GM12878 (cell line): ENCODE data around the gene RPL7A. TPM values are rescaled to one million over a fixed set of nuclear protein-coding genes. Genes with fewer than 3 reads are reported as not detected.

ENCODE experiments used
- ATAC-seq: fragments of 200-7000 bp; cut with Tn5 transposase; 3 replicates; pipeline ENCODE4 v1.9.1; 2020; ENCODE audit warnings: mild to moderate bottlenecking, moderate library complexity
- BruUV-seq: library from RNA; stranded (reverse); fragments of 400-500 nt; replicated peaks from 2 replicates; lab custom pipeline; 2021; lab: Mats Ljungman, UMichigan
- CTCF ChIA-PET: fragments of 300-600 bp; sonication (Branson Sonifier 250); formaldehyde crosslinking; extraction: SDS; loops from one replicate; lab custom pipeline; 2021; ENCODE audit warnings: inconsistent platforms; lab: Yijun Ruan, JAX
- POLR2A ChIA-PET: fragments of 350-600 bp; formaldehyde crosslinking; extraction: SDS; loops from one replicate; lab custom pipeline; 2021; ENCODE audit warnings: inconsistent platforms; lab: Charles Lee
- RAD21 ChIA-PET: fragments of 300-600 bp; sonication (Branson Sonifier 250); formaldehyde crosslinking; loops from one replicate; lab custom pipeline; 2023; ENCODE audit warnings: antibody characterized with exemption; ENCODE audit not compliant: unreplicated experiment; lab: Charles Lee
- SMC1A ChIA-PET: fragments of 300-600 bp; sonication (Branson Sonifier 250); formaldehyde crosslinking; loops from one replicate; lab custom pipeline; 2023; ENCODE audit not compliant: unreplicated experiment, uncharacterized antibody; lab: Charles Lee
- DNase-seq: peaks from one replicate; pipeline ENCODE4 v3.0.0-alpha.2; 2011; ENCODE audit warnings: low read depth, low spot score
- FAIRE-seq: peaks from 3 replicates; lab custom pipeline; 2011; peaks lifted over from hg19 to GRCh38; lab: Jason Lieb, UNC
- H2AFZ ChIP-seq: 2 replicates; pipeline ENCODE4 v1.6.0; 2011; ENCODE audit warnings: low read depth, low read length, control low read depth; ENCODE audit not compliant: control insufficient read depth
- H3K27ac ChIP-seq: 2 replicates; pipeline ENCODE4 v1.5.1; 2011; ENCODE audit warnings: control low read depth; ENCODE audit not compliant: control insufficient read depth, insufficient read depth
- H3K27me3 ChIP-seq, 2 experiments: replicated peaks in 1 of 2; 2 replicates each; pipeline versions ENCODE4 v1.6.0 to v1.6.1; 2011; ENCODE audit warnings: low read length in 1 of 2; ENCODE audit not compliant: control insufficient read depth in 2 of 2, insufficient read depth in 2 of 2
- H3K36me3 ChIP-seq, 2 experiments: 2 replicates each; pipeline ENCODE4 v1.5.1; 2011; ENCODE audit warnings: low read length in 1 of 2; ENCODE audit not compliant: control insufficient read depth in 2 of 2, insufficient read depth in 2 of 2
- H3K4me1 ChIP-seq: 2 replicates; pipeline ENCODE4 v1.6.1; 2011; ENCODE audit warnings: mild to moderate bottlenecking, low read length, moderate library complexity, mixed read lengths; ENCODE audit not compliant: control insufficient read depth, insufficient read depth
- H3K4me2 ChIP-seq: 2 replicates; pipeline ENCODE4 v1.6.0; 2011; ENCODE audit warnings: control low read depth; ENCODE audit not compliant: control insufficient read depth, insufficient read depth
- H3K4me3 ChIP-seq: fragments of 200-600 bp; sonication (generic); 2 replicates; pipeline ENCODE4 v1.5.1; 2016
- H3K79me2 ChIP-seq: 2 replicates; pipeline ENCODE4 v1.6.0; 2011; ENCODE audit warnings: low read length; ENCODE audit not compliant: control insufficient read depth, insufficient read depth
- H3K9ac ChIP-seq: 2 replicates; pipeline ENCODE4 v1.8.0; 2011; ENCODE audit warnings: low read length, control low read depth, mixed read lengths; ENCODE audit not compliant: control insufficient read depth, insufficient read depth
- H3K9me3 ChIP-seq: replicated peaks from 3 replicates; pipeline ENCODE4 v1.5.1; 2011; ENCODE audit warnings: mild to moderate bottlenecking, low read length; ENCODE audit not compliant: control insufficient read depth, insufficient read depth
- H4K20me1 ChIP-seq: 2 replicates; pipeline ENCODE4 v1.6.0; 2011; ENCODE audit not compliant: control insufficient read depth, insufficient read depth
- RELA ChIP-seq: fragments of 450-650 bp; IDR thresholded peaks from 2 replicates; pipeline ENCODE4 v1.8.0; 2014; ENCODE audit warnings: borderline replicate concordance; ENCODE audit not compliant: partially characterized antibody
- SMAD5 ChIP-seq: IDR thresholded peaks from 2 replicates; pipeline ENCODE4 v1.6.1; 2016; ENCODE audit warnings: antibody characterized with exemption, low read depth
- SUPT20H ChIP-seq: IDR thresholded peaks from 2 replicates; pipeline ENCODE4 v1.6.1; 2011; ENCODE audit warnings: low read depth, mild to moderate bottlenecking, low read length, moderate library complexity, borderline replicate concordance; ENCODE audit not compliant: control insufficient read depth
- ZNF274 ChIP-seq: IDR thresholded peaks from one replicate; pipeline ENCODE4 v1.8.0; 2011; ENCODE audit not compliant: insufficient read length, insufficient read depth
- ZNF622 ChIP-seq: fragments of 450-650 bp; IDR thresholded peaks from 2 replicates; pipeline ENCODE4 v1.6.1; 2017; ENCODE audit warnings: mild to moderate bottlenecking, inconsistent platforms
- WGBS: methylation state at CpG from one replicate; pipeline ENCODE4 v1.1.6; 2016; ENCODE audit warnings: low lambda C conversion rate; ENCODE audit not compliant: insufficient replicate concordance, insufficient coverage; ENCODE audit errors: missing lambda C conversion rate; 5-methylcytosine and 5-hydroxymethylcytosine counted together
- in situ Hi-C: fragments of 300-500 bp; cut with MboI; formaldehyde crosslinking; loops from 9 replicates; pipeline ENCODE4 v1.14.3; 2018; ENCODE audit warnings: mixed read lengths
- intact Hi-C: fragments of 100-400 bp; cut with micrococcal nuclease; formaldehyde crosslinking; loops from one replicate; pipeline ENCODE4 v1.14.2; 2022; ENCODE audit not compliant: unreplicated experiment
- polyA plus RNA-seq, 11 experiments: library from polyadenylated mRNA; depleted of rRNA in 4 of 11; unstranded in 6 of 11; stranded (reverse) in 5 of 11; fragments of >200 nt; fragmentation: Nextera tagmentation in 4 of 11; fragmentation: Illumina TruSeq in 1 of 11; extraction: Ambion mirVana in 4 of 11; extraction: Trizol in 1 of 11; gene quantifications; 1 replicate in 1 of 11; 2 replicates in 10 of 11; pipeline versions ENCODE4 v1.2.1 to v1.2.3, GENCODE V29; 2011 to 2016; ENCODE audit warnings: inconsistent platforms in 2 of 11, missing spikeins in 2 of 11, low read depth in 1 of 11
- total RNA-seq, 4 experiments: library from RNA; depleted of rRNA in 3 of 4; stranded (reverse); fragments of >200 nt in 3 of 4; fragmentation: Illumina TruSeq in 1 of 4; extraction: Trizol in 1 of 4; gene quantifications; 2 replicates each; pipeline versions ENCODE4 v1.2.1 to v1.2.3, GENCODE V29; 2013 to 2021
- TF ChIP-seq, protein P1 (sequence below): IDR thresholded peaks from 2 replicates; pipeline ENCODE4 v1.6.1; 2011; ENCODE audit warnings: low read depth, low read length, improper control_type of control experiment, borderline replicate concordance

Gene RPL7A
- total and polyA plus RNA-seq, 10 of the 15 experiments (the other 5 are each of a cell fraction or from before 2014, with no cell fraction given): 917 to 5,193 (median 3,326) TPM

DNA sequence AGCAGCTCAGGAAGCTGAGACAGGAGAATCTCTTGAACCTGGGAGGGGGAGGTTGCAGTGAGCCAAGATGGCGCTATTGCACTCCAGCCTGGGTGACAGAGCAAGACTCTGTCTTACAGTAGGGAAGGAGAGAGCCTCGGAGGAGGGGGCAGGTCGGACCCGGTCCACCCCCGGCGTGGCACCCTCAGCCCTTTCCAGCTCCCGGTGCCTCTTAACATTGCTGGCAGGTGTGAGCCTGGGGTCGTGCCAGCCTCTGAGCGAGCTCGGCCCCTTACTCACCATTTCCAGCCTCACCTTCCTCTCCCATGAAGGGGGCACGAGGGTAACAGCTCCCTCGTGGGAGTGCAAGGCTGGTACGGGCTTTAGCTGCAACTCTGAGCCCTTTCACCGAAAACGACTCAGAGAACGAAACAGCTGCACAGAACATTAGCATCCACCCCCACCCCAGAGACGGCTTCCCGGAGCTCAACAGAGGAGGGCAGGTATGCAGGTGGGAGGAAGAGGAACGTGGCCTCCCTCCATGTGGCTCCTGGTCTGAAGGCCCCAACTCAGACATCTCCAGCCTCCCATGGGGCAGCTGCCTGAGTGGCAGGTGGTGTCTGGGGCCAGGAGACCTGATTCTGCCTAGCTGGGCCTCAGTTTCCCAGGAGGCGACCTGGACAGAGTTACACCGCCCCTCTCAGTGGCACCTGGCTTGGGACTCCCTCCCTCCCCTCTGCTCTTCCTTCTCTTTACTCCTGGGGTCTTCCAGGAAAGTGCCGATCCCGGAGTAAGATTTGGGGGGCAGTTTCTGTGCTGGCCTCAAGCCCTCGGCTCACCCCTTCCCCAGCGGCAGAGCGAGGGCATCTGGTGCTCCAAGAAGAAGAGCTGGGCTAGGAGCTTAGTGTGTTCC, 44.5 kb upstream of the RPL7A start:
- no peak for FAIRE-seq
- no peak overlapping the region for H3K4me2 ChIP-seq
- H3K27me3 ChIP-seq: no peaks in the 10 kb centered on the region; a peak in 2 of 4 replicates
- ChIA-PET CTCF (no interaction called here), POLR2A (no interaction called here), RAD21 (no interaction called here)
- H3K9ac ChIP-seq: no peak overlapping the region
- no peak for DNase-seq
- H4K20me1 ChIP-seq: no peaks in the 10 kb centered on the region
- H3K4me1 ChIP-seq: no peaks in the 10 kb centered on the region
- no peak overlapping the region for H3K4me3 ChIP-seq
- no peaks in the 10 kb centered on the region for H3K79me2 ChIP-seq
- intact Hi-C loops: no loop called here
- ATAC-seq: no peak
- no peak overlapping the region for H2AFZ ChIP-seq
- no peaks in the 10 kb centered on the region for H3K36me3 ChIP-seq
- no peaks in the 10 kb centered on the region for H3K9me3 ChIP-seq
- no peak overlapping the region for H3K27ac ChIP-seq
- TF ChIP-seq SMAD5 (no peak), ZNF622 (no peak), SUPT20H (no peak), ZNF274 (no peak)
- TF ChIP-seq, all 136 proteins: peak for 0
- 31% methylated on average over 24 of the region's 26 CpGs for WGBS
- BruUV-seq: no TSS peak
- in situ Hi-C loops: no loop called here
- SMC1A ChIA-PET: no interaction called here

DNA sequence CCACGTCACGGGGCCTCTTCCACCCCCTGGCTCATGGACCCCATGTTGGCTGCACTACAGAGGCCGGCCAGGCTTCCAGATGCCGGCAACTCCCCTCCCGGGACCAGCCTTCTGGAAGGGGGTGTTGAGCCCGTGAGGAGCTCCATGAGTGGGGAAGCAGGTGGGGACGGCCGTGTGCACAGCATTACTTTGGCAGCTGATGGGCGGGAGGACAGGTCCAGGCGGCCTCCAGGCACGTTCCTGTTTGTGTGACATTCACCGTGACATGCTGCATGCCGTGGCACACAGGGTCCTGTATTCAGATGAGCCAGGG, 43.9 kb upstream of the RPL7A start:
- no peak for ATAC-seq
- no peaks in the 10 kb centered on the region; a peak in 2 of 4 replicates for H3K27me3 ChIP-seq
- no peak overlapping the region for H3K27ac ChIP-seq
- intact Hi-C loops: no loop called here
- POLR2A ChIA-PET: no interaction called here
- in situ Hi-C loops: no loop called here
- no peak overlapping the region for H3K4me3 ChIP-seq
- no peaks in the 10 kb centered on the region for H3K9me3 ChIP-seq
- SMC1A ChIA-PET: no interaction called here
- H3K9ac ChIP-seq: no peak overlapping the region
- H3K79me2 ChIP-seq: no peaks in the 10 kb centered on the region
- no peak for FAIRE-seq
- CTCF ChIA-PET: no interaction called here
- H3K4me2 ChIP-seq: no peak overlapping the region
- no peak for TF ChIP-seq RELA
- TF ChIP-seq, protein P1, sequence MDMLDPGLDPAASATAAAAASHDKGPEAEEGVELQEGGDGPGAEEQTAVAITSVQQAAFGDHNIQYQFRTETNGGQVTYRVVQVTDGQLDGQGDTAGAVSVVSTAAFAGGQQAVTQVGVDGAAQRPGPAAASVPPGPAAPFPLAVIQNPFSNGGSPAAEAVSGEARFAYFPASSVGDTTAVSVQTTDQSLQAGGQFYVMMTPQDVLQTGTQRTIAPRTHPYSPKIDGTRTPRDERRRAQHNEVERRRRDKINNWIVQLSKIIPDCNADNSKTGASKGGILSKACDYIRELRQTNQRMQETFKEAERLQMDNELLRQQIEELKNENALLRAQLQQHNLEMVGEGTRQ: no peak
- H3K36me3 ChIP-seq: no peaks in the 10 kb centered on the region
- no TSS peak for BruUV-seq
- no peak for DNase-seq
- no peak overlapping the region for H2AFZ ChIP-seq
- WGBS: 18% methylated on average over 13 of the region's 13 CpGs
- no peaks in the 10 kb centered on the region for H4K20me1 ChIP-seq
- H3K4me1 ChIP-seq: no peaks in the 10 kb centered on the region
- RAD21 ChIA-PET: no interaction called here
